Thyroid gland (tissue), 4 donors: Measurements from ENCODE around the gene METTL22.

Experiments
- CTCF ChIP-seq, 6 experiments: fragments of 200-600 bp in 3 of 6; fragments of 450-650 bp in 3 of 6; sonication (generic) in 3 of 6; IDR thresholded peaks; one replicate each; pipeline ENCODE4 v1.5.1; 2016 to 2019; ENCODE audit warnings: antibody characterized with exemption in 6 of 6, mild to moderate bottlenecking in 2 of 6, inconsistent platforms in 1 of 6, moderate library complexity in 1 of 6
- POLR2A ChIP-seq, 2 donors: fragments of 450-650 bp; IDR thresholded peaks; one replicate each; pipeline ENCODE4 v1.6.1; 2017; ENCODE audit warnings: antibody characterized with exemption in 2 of 2, mild to moderate bottlenecking in 2 of 2, moderate library complexity in 1 of 2

DNA sequence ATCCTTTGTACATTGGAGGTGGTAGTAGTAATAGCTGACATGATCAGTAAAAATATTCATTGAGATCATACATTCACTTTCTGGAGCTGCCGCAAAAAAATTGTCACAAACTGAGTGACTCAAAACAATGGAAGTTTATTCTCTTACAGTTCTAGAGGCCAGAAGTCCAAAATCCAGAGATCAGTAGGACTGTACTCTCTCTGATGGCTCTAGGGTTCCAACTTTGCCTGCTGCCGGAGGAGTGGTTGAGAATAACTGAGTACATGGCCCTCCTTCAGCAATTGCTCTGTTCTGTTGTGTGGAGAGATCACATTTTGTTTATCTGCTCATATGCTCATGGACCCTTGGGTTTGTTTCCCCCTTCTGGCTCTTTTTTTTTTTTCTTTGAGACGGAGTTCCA, 76.5 kb downstream of the METTL22 start:
- no peak for TF ChIP-seq CTCF (IDR thresholded peaks at IDR 0.05)
- TF ChIP-seq POLR2A (IDR thresholded peaks at IDR 0.05) = no peak
